Measurements from ENCODE around the gene INSM1. TPM values are rescaled to one million over a fixed set of nuclear protein-coding genes. Genes with fewer than 3 reads are reported as not detected.

The INSM1 gene
- total RNA-seq, 3 donors from 2014 or later, result 0.73 to 6.3 (median 2.8) TPM

GRCh38 chr20:20406306-20406705 lies 38.4 kb downstream of the INSM1 start:
- TF ChIP-seq CTCF (IDR thresholded peaks at IDR 0.05), result no peak
- intact Hi-C loops (cut with DNase I, micrococcal nuclease), result no loop called here
- ATAC-seq, result no peak

GRCh38 chr20:20407891-20408805 lies 40.2 kb downstream of the INSM1 start:
- Histone ChIP-seq H3K4me3 (no peak overlapping the region), H3K9me3 (no peaks in the 10 kb centered on the region), H3K4me1 (ENCODE audit: low read depth) (no peaks in the 10 kb centered on the region), H3K36me3 (ENCODE audit: low read depth) (no peaks in the 10 kb centered on the region)
- ATAC-seq, result no peak
- DNase-seq, result no peak
- intact Hi-C loops (cut with DNase I, micrococcal nuclease), result no loop called here
- TF ChIP-seq CTCF (IDR thresholded peaks at IDR 0.05), result no peak

More at GRCh38 chr20:20406306-20406705, 38.4 kb downstream of the INSM1 start:
- Histone ChIP-seq H3K36me3 (ENCODE audit: low read depth) (no peaks in the 10 kb centered on the region), H3K9me3 (no peaks in the 10 kb centered on the region), H3K4me3 (no peak overlapping the region), H3K4me1 (ENCODE audit: low read depth) (no peaks in the 10 kb centered on the region)
- no peak for DNase-seq

GRCh38 chr20:20409331-20409730 lies 41.4 kb downstream of the INSM1 start:
- Histone ChIP-seq H3K9me3 (no peaks in the 10 kb centered on the region), H3K4me3 (no peak overlapping the region), H3K36me3 (ENCODE audit: low read depth) (no peaks in the 10 kb centered on the region), H3K4me1 (ENCODE audit: low read depth) (no peaks in the 10 kb centered on the region)
- ATAC-seq (no peak), DNase-seq (no peak)
- intact Hi-C loops (cut with DNase I, micrococcal nuclease), result no loop called here
- no peak for TF ChIP-seq CTCF (IDR thresholded peaks at IDR 0.05)

- DNase-seq (peak in 2 of 3 donors; percentile 68), ATAC-seq (peak; percentile 98)
- no peaks in the 10 kb centered on the region for H3K4me1 ChIP-seq (ENCODE audit: low read depth)
- intact Hi-C loops (cut with DNase I, micrococcal nuclease), result no loop called here
- H3K9me3 ChIP-seq, result no peaks in the 10 kb centered on the region
- TF ChIP-seq CTCF (IDR thresholded peaks at IDR 0.05), result no peak
- H3K4me3 ChIP-seq, result no peak overlapping the region
- H3K36me3 ChIP-seq (ENCODE audit: low read depth), result no peaks in the 10 kb centered on the region
Measured at GRCh38 chr20:20410678-20411077, 42.8 kb downstream of the INSM1 start.

- ATAC-seq (no peak), DNase-seq (no peak)
- no peaks in the 10 kb centered on the region for H3K36me3 ChIP-seq (ENCODE audit: low read depth)
- no peak overlapping the region for H3K4me3 ChIP-seq
- intact Hi-C loops (cut with DNase I, micrococcal nuclease), result no loop called here
- TF ChIP-seq CTCF (IDR thresholded peaks at IDR 0.05), result no peak
- no peaks in the 10 kb centered on the region for H3K4me1 ChIP-seq (ENCODE audit: low read depth)
- no peaks in the 10 kb centered on the region for H3K9me3 ChIP-seq
Measured at GRCh38 chr20:20411402-20411801, 43.5 kb downstream of the INSM1 start.

Data from mucosa of descending colon (tissue), 3 donors.